Ramos (cell line): ENCODE results near the gene HSPH1.

Experiments used
- in situ Hi-C: fragments of 300-500 bp; cut with MboI; formaldehyde crosslinking; loops from one replicate; pipeline ENCODE4 v1.14.3; 2022; ENCODE audit warnings: low sequenced_read_pairs; ENCODE audit not compliant: unreplicated experiment

The HSPH1 gene

DNA sequence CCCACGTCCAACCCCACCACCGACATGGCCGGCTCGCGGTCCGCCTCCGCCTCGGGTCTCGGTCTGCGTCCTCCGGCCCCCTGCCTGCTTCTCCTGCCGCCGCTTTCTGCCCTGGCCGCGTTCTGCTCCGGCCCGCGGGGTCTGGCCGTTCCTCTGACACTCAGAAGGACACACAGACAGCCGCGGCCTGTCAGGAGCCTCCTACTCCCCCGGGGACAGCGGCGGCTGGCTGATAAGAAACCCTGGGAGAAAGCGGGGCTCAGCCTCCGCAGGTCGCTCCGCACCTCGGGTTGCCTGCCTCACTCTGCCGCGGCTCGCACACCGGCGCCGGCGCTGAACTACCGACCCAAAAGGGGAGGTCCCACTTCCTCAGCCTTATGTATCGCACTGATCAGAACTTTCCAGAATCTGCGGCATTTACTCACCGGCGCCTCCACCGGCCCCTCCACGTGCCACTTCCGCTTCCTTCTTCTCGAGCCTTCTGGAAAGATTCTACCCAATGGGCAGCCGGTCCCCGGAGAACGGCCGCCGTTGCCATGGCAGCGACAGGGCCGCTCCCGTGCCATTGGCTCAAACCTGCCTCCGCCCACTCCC is at the start of gene HSPH1:
Gene HSPH1 (minus strand): TSS at position 348 of the 594 bp plus-strand sequence. CDS start 322 bp downstream, at position 26.
- in situ Hi-C loops = no loop called here

DNA sequence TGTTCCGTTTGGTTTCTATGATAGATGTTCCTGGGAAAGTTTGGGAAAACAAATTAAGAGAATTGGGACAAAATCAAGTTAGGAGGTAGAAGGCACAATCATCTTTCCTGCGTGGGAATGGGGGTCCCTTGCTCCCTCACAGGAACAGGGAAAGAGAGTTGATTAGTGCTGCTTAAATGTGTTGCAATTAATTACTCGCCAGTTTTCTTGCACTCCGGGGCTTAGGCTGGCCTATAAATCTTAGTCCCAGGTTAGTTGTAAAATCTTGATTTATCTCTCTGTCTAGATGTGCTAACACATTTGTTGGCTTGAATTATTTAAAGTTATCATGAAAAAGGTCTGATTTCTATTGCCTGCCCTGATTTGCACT is 48.1 kb upstream of the HSPH1 start:
- in situ Hi-C loops = no loop called here

GRCh38 chr13:31209172-31209840 is 47.6 kb upstream of the HSPH1 start:
- in situ Hi-C loops = no loop called here

GRCh38 chr13:31208559-31209122 is 46.9 kb upstream of the HSPH1 start:
- in situ Hi-C loops = no loop called here

DNA sequence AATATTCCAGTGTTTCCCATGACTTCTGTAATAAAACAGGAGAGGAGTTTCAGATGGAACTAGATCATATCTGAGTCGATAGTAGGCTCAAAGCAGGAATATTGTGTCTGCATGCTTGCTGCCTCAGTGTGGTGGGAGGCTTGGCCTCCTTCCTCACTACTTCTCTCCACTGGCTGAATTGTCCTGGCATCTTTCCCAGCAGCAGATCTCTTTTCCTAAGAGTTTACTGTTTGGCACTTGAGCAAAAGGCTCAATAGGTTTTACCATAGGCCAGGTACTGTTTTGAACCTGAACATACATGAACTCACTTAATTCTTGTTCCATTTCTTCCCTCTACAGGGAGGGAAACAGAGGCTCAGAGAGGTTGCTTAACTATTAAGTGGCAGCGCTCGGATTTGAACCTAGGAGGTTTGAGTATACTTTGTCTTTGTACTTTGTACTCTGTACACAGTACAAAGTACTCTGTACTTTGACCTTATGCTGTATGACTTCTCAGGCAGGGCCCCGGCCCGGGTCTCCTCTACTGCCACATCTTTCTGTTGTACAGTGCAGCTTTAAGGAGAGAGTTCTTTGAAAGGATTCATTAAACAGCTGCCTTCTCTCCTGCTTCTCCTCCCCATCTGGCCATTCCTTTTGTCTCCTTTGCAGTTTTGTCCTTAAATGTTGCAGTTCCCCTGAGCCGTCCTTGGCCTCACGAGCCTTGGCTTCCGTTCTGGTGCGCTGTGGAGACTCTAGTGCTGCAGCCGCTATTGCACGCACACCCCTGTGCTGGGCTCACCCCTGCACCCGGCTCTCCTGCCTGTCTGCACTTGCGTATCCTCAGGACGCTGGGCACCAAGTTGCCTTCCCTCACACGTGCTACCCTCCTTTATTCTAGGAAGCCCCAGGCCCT is 46.2 kb upstream of the HSPH1 start:
- in situ Hi-C loops = no loop called here

DNA sequence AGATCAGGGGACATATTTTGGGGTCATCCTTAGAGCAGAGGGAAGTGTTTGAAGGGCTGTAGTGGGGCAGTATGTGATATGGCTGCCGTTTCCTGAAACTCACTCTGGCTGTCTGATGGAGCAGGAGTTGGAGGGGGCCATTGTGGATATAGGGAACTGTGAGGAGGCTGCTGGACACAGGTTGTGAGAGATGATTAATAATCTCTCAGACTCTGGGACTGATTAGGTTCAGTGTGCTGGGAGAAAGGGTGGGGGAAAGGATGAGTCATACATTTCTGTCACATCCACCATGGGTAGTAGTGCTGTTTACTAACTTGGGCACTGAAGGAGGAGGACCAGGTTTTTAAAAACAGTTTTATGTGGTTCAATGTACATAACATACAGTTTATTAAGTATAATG is 42.9 kb upstream of the HSPH1 start:
- in situ Hi-C loops = no loop called here

DNA sequence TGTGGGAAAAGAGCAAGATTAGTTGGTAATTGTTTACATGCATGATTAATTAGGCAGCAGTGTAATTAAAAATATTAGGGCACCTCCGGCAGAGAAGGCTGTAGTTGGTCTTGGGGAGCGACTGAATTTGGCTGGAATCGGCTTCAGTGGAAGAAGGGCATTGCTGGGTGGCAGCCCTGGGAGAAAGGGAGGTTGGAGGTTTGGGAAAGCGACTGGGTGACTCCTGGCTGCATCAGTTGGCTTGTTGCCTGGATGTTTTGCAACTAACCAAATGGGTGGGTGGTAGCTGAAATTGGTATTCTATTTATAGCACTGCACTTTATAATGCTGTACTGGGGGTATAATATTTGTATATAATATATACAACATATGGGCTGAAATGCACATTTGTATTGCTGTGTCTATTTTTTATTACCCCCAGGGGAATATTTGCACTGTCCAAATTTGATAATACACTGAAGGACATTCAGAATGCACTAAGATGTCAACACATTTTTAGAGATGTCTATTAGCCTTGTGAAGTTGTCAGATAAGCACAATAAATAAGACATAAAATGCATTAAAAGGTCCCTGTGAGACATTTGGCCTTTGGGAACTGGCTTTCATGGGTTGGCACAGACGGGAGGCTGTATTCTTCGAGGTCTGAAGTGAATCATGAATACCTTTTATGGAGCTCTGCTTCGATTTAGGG is 39.8 kb upstream of the HSPH1 start:
- in situ Hi-C loops = no loop called here

DNA sequence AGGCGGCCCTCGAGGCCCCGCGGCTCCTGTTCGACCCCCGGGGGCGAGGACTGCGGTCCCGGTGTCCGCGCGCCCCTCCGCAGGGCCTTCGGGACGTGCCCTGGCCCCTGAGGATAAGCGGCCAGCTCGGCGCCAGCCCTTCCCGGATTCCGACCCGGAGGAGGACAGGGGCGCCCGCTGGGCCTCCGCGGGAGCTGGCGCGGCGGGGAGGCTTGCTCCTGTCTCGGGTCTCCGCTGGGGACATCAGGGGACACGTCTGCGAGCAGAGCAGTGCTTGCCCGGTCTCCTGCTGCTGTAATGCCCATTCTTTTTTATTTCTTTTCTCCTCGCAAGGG is 38.9 kb upstream of the HSPH1 start:
- in situ Hi-C loops = no loop called here

GRCh38 chr13:31199849-31200636 is 38.3 kb upstream of the HSPH1 start, which contains the start of gene B3GLCT:
TSS of gene B3GLCT (plus strand) at chr13:31199975. CDS start at chr13:31200085, 110 bp downstream.
- in situ Hi-C loops = no loop called here

GRCh38 chr13:31199527-31199848 is 37.8 kb upstream of the HSPH1 start:
- in situ Hi-C loops = no loop called here

DNA sequence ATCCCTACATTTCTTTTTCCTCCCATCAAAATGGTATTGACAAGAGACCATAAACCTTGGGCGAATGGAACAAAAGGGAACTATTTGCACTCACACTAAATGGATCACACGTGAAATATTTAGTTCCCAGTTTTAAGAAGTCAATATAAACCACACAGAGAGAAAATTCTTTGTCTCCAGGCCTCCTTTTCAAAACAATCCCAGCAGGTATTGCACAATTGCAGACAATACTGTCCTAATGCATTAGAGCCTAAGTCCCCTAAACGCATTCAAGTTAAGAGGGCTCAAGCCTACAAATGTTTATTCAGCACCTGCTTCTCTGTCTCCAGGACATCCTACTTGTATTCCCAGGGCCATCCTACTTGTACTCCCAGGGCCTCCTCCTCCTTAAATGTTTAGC is 36.8 kb upstream of the HSPH1 start:
- in situ Hi-C loops = no loop called here

DNA sequence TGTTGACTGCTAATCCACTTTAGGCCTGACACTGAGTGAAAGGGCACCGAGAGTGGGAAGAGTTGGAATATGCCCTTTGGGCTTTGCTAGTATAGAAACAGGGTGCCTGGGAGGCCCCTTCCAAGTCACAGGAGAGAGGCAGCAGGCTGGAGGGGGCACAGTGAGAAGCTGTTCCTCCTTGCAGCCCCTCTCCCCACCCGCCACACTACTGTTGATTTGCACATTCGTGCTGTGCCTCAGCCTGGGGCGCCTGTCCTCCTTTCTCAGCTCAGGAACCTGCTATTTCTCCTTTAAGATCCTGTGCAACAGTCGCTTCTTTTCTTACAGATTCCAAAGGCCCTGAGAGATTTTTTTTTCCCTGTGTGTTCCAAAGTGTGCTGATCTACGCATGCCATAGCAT is 35.3 kb upstream of the HSPH1 start:
- in situ Hi-C loops = no loop called here

- in situ Hi-C loops = no loop called here
Observed at GRCh38 chr13:31195616-31196015, 33.9 kb upstream of the HSPH1 start.

GRCh38 chr13:31192306-31192705 is 30.6 kb upstream of the HSPH1 start:
- in situ Hi-C loops = no loop called here

DNA sequence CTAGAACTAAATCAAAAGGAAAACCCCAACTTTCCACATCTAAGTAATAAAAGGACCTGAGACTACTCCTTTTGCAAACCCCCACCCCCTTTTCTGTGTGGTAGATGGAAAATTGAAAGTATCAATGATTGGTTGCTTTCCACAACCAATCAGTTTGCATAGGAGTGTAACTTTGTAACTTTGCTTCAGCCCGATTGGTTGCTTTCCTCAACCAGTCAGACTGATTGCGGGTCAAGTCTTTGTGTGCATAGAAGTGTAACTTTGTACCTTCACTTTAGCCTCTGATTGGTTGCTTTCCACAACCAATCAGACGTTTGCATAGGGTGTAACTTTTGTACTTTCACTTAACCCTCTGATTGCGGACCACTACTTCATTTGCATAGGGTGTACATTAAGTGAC is 30.0 kb upstream of the HSPH1 start:
- in situ Hi-C loops = no loop called here

DNA sequence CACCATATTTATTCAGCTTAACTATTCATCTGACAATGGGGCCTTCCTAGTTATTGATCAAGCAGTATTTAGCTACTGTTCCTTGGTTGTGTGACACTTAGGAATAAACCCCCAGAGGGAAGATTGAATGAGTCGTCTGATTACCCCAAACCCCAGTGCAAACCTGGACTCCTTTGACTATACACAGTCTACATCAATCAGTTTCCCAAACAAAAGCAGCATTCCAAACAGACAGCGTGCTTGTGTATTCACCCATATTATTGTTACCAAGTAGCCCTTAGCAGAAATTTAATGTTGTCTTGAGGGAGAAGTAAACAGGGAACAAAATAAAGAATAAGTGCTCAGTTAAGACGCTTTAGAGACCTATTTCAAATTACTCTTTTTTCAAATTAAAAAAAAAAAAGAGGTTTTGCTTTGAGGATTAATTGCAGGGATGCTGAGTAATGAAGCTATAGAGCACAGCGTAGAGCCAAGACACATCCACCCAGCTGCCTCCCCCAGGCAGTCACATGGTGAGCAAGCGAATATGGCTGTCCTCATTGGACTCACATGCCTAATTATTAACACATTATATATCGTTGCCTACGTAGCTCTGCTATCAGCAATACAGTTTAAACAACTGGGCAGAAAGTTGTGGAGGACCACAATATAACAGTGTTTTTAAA is 23.4 kb upstream of the HSPH1 start:
- in situ Hi-C loops = no loop called here

DNA sequence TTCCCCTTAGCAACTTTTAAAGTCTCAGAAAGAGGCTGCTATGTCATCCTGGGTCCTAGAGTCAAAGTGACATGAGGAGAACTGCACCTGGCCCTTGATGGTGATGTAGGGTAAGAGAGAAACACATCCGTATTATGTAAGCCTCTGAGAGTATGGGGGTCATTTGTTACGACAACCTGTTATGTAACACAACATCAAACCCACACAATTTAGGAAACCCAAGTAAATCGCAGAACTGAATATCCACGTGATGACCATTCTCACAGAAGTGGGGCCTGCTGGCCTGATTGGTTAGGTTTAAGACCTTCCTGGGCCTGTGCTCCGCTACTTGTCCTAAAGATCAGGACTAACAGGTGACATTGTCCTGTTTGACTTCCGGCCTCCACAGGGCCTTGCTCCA is 22.7 kb upstream of the HSPH1 start:
- in situ Hi-C loops = no loop called here

DNA sequence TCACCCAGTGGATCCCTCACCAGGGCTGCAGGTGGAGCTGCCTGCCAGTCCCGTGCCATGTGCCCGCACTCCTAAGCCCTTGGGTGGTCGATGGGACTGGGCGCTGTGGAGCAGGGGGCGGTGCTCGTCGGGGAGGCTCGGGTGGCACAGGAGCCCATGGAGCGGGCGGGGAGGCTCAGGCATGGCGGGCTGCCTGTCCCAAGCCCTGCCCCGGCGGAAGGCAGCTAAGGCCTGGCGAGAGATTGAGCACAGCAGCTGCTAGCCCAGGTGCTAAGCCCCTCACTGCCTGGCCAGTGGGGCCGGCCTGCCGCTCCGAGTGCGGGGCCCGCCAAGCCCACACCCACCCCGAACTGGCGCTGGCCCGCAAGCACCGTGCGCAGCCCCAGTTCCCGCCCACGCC is 21.3 kb upstream of the HSPH1 start:
- in situ Hi-C loops = no loop called here

DNA sequence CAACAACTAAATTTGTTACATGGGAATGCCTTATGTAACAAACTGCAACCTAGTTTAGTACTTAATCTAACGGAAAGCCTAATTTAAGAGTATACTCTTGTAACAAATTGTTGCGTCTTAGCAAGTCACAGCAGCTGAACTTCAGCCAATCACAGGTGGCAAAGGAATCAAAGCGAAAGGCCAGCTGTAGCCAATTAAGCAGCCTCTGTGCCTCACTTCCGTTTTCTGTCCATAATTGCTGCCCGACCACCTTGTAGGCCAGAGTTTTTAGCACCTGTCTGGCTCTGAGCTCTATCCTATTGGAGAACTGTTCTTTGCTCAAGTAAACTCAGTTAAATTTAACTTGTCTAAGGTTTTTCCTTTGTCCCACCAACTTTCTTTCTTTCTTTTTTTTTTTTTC is 18.1 kb upstream of the HSPH1 start:
- in situ Hi-C loops = no loop called here
